Measurements from ENCODE around the gene SP1.

GRCh38 chr12:53459097-53459496 lies 79.1 kb downstream of the SP1 start:
- TF ChIP-seq SUZ12 (IDR thresholded peaks at IDR 0.05; ENCODE audit: extremely low read depth, insufficient read depth, insufficient read length) = no peak
- TF ChIP-seq YY1 (IDR thresholded peaks at IDR 0.05; ENCODE audit: insufficient read depth, insufficient read length) = no peak
- no peak for TF ChIP-seq ZNF274 (IDR thresholded peaks at IDR 0.05; ENCODE audit: low read depth, low read length)

Data from NT2/D1 (cell line).